H1 (cell line): ENCODE measurements around the gene CHD9NB. TPM values are rescaled to one million over a fixed set of nuclear protein-coding genes. Genes with fewer than 3 reads are reported as not detected.

ENCODE experiments used
- ASH2L ChIP-seq: fragments of 200-600, 300-600 bp; sonication (generic); IDR thresholded peaks from one replicate; pipeline ENCODE4 v1.7.1; 2017; ENCODE audit warnings: low read length
- BCL11A ChIP-seq, 2 experiments: IDR thresholded peaks; one replicate each; pipeline ENCODE4 v1.6.1; 2011; ENCODE audit warnings: low read depth in 2 of 2, low read length in 2 of 2, mild to moderate bottlenecking in 2 of 2
- BRCA1 ChIP-seq: IDR thresholded peaks from 2 replicates; pipeline ENCODE4 v1.6.1; 2012; ENCODE audit warnings: low read depth, low read length, improper control_type of control experiment
- CEBPB ChIP-seq: IDR thresholded peaks from 2 replicates; pipeline ENCODE4 v1.6.1; 2012; ENCODE audit warnings: low read depth, low read length
- CREB1 ChIP-seq: IDR thresholded peaks from 2 replicates; pipeline ENCODE4 v1.6.1; 2012; ENCODE audit warnings: inconsistent platforms
- EP300 ChIP-seq, 2 experiments: IDR thresholded peaks; 1 replicate in 1 of 2; 2 replicates in 1 of 2; pipeline ENCODE4 v1.6.1; 2011 to 2012; ENCODE audit warnings: low read depth in 2 of 2, low read length in 2 of 2, mild to moderate bottlenecking in 2 of 2, borderline replicate concordance in 1 of 2, inconsistent platforms in 1 of 2, moderate library complexity in 1 of 2
- KDM5A ChIP-seq: fragments of 200-600 bp; IDR thresholded peaks from 2 replicates; pipeline ENCODE4 v1.7.1; 2012; ENCODE audit warnings: mild to moderate bottlenecking, low read length, inconsistent platforms, mixed read lengths
- RXRA ChIP-seq: IDR thresholded peaks from 2 replicates; pipeline ENCODE4 v1.6.1; 2011; ENCODE audit warnings: low read depth, mild to moderate bottlenecking, low read length, moderate library complexity; ENCODE audit not compliant: insufficient read depth
- SIX5 ChIP-seq: IDR thresholded peaks from 2 replicates; pipeline ENCODE4 v1.6.1; 2011; ENCODE audit warnings: mild to moderate bottlenecking, low read depth, low read length
- polyA plus RNA-seq, 7 experiments: library from polyadenylated mRNA; depleted of rRNA in 3 of 7; stranded (reverse) in 5 of 7; unstranded in 2 of 7; fragments of >200 nt in 5 of 7; fragments of 200-250 nt in 2 of 7; gene quantifications; 1 replicate in 5 of 7; 2 replicates in 1 of 7; 4 replicates in 1 of 7; pipeline versions ENCODE4 v1.2.1 to v1.2.3, GENCODE V29; 2011 to 2013; ENCODE audit warnings: missing spikeins in 2 of 7, mixed read lengths in 2 of 7
- total RNA-seq: library from RNA; stranded (reverse); fragmentation: NEBNext Ultra II Directional; extraction: Animal tissue kit (Norgen Biotek cat#: 25700); gene quantifications from 2 replicates; pipeline ENCODE4 v1.2.1, GENCODE V29; 2021
- TF ChIP-seq, protein P1 (sequence below): fragments of 300-600 bp; sonication (generic); IDR thresholded peaks from 2 replicates; pipeline ENCODE4 v1.7.1; 2012; ENCODE audit warnings: low read length, moderate library complexity, mild to moderate bottlenecking, inconsistent platforms; ENCODE audit not compliant: insufficient replicate concordance

CHD9NB gene
- total and polyA plus RNA-seq, 2 of the 8 experiments (the other 6 are each of a cell fraction or from before 2014, with no cell fraction given), result 4.5 to 5.9 TPM

- no peak for TF ChIP-seq ASH2L
- TF ChIP-seq KDM5A, result no peak
- TF ChIP-seq CEBPB, result no peak
- no peak for TF ChIP-seq CREB1
- TF ChIP-seq EP300 (IDR thresholded peaks at IDR 0.05; ENCODE audit: borderline replicate concordance in 1 of 2, low read depth in 2 of 2, low read length in 2 of 2), result no peak
- TF ChIP-seq, protein P1, sequence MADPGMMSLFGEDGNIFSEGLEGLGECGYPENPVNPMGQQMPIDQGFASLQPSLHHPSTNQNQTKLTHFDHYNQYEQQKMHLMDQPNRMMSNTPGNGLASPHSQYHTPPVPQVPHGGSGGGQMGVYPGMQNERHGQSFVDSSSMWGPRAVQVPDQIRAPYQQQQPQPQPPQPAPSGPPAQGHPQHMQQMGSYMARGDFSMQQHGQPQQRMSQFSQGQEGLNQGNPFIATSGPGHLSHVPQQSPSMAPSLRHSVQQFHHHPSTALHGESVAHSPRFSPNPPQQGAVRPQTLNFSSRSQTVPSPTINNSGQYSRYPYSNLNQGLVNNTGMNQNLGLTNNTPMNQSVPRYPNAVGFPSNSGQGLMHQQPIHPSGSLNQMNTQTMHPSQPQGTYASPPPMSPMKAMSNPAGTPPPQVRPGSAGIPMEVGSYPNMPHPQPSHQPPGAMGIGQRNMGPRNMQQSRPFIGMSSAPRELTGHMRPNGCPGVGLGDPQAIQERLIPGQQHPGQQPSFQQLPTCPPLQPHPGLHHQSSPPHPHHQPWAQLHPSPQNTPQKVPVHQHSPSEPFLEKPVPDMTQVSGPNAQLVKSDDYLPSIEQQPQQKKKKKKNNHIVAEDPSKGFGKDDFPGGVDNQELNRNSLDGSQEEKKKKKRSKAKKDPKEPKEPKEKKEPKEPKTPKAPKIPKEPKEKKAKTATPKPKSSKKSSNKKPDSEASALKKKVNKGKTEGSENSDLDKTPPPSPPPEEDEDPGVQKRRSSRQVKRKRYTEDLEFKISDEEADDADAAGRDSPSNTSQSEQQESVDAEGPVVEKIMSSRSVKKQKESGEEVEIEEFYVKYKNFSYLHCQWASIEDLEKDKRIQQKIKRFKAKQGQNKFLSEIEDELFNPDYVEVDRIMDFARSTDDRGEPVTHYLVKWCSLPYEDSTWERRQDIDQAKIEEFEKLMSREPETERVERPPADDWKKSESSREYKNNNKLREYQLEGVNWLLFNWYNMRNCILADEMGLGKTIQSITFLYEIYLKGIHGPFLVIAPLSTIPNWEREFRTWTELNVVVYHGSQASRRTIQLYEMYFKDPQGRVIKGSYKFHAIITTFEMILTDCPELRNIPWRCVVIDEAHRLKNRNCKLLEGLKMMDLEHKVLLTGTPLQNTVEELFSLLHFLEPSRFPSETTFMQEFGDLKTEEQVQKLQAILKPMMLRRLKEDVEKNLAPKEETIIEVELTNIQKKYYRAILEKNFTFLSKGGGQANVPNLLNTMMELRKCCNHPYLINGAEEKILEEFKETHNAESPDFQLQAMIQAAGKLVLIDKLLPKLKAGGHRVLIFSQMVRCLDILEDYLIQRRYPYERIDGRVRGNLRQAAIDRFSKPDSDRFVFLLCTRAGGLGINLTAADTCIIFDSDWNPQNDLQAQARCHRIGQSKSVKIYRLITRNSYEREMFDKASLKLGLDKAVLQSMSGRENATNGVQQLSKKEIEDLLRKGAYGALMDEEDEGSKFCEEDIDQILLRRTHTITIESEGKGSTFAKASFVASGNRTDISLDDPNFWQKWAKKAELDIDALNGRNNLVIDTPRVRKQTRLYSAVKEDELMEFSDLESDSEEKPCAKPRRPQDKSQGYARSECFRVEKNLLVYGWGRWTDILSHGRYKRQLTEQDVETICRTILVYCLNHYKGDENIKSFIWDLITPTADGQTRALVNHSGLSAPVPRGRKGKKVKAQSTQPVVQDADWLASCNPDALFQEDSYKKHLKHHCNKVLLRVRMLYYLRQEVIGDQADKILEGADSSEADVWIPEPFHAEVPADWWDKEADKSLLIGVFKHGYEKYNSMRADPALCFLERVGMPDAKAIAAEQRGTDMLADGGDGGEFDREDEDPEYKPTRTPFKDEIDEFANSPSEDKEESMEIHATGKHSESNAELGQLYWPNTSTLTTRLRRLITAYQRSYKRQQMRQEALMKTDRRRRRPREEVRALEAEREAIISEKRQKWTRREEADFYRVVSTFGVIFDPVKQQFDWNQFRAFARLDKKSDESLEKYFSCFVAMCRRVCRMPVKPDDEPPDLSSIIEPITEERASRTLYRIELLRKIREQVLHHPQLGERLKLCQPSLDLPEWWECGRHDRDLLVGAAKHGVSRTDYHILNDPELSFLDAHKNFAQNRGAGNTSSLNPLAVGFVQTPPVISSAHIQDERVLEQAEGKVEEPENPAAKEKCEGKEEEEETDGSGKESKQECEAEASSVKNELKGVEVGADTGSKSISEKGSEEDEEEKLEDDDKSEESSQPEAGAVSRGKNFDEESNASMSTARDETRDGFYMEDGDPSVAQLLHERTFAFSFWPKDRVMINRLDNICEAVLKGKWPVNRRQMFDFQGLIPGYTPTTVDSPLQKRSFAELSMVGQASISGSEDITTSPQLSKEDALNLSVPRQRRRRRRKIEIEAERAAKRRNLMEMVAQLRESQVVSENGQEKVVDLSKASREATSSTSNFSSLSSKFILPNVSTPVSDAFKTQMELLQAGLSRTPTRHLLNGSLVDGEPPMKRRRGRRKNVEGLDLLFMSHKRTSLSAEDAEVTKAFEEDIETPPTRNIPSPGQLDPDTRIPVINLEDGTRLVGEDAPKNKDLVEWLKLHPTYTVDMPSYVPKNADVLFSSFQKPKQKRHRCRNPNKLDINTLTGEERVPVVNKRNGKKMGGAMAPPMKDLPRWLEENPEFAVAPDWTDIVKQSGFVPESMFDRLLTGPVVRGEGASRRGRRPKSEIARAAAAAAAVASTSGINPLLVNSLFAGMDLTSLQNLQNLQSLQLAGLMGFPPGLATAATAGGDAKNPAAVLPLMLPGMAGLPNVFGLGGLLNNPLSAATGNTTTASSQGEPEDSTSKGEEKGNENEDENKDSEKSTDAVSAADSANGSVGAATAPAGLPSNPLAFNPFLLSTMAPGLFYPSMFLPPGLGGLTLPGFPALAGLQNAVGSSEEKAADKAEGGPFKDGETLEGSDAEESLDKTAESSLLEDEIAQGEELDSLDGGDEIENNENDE, result no peak
- no peak for TF ChIP-seq BCL11A (IDR thresholded peaks at IDR 0.05; ENCODE audit: low read depth in 2 of 2, low read length in 2 of 2)
- no peak for TF ChIP-seq SIX5
- no peak for TF ChIP-seq RXRA
- TF ChIP-seq BRCA1, result no peak
Measured at GRCh38 chr16:53040788-53041187, 11.9 kb downstream of the CHD9NB start (continued).
